Uterus (tissue), 4 donors: ENCODE measurements around the gene FNIP2. TPM values are rescaled to one million over a fixed set of nuclear protein-coding genes. Genes with fewer than 3 reads are reported as not detected.

Source experiments
- DNase-seq, 2 donors: peaks; one replicate each; pipeline ENCODE4 v3.0.0-alpha.2; 2019 to 2020
- H3K27ac ChIP-seq, 2 donors: fragments of 200-600 bp; sonication (generic); 1 replicate in 1 of 2; 2 replicates in 1 of 2; pipeline ENCODE4 v1.5.1; 2016 to 2018
- H3K27me3 ChIP-seq, 2 donors: fragments of 200-600 bp; sonication (generic); one replicate each; pipeline ENCODE4 v1.5.1; 2018 to 2019; ENCODE audit warnings: control low read depth in 1 of 2
- H3K36me3 ChIP-seq, 2 donors: fragments of 200-600 bp; sonication (generic); one replicate each; pipeline ENCODE4 v1.5.1; 2019; ENCODE audit warnings: control low read depth in 1 of 2
- H3K4me1 ChIP-seq, 2 donors: fragments of 200-600 bp; sonication (generic); one replicate each; pipeline ENCODE4 v1.5.1; 2018 to 2019; ENCODE audit warnings: control low read depth in 1 of 2
- H3K4me3 ChIP-seq, 2 donors: fragments of 200-600 bp; sonication (generic); 1 replicate in 1 of 2; 2 replicates in 1 of 2; pipeline ENCODE4 v1.5.1; 2018 to 2019; ENCODE audit warnings: mild to moderate bottlenecking in 1 of 2
- H3K9me3 ChIP-seq, 2 donors: fragments of 200-600 bp; sonication (generic); one replicate each; pipeline ENCODE4 v1.5.1; 2019; ENCODE audit warnings: control low read depth in 1 of 2
- CTCF ChIP-seq, 4 experiments: fragments of 200-600 bp in 2 of 4; fragments of 450-650 bp in 2 of 4; sonication (generic) in 2 of 4; IDR thresholded peaks; one replicate each; pipeline ENCODE4 v1.5.1; 2016 to 2019; ENCODE audit warnings: antibody characterized with exemption in 4 of 4, mild to moderate bottlenecking in 2 of 4, moderate library complexity in 1 of 4
- POLR2A ChIP-seq, 2 donors: fragments of 450-650 bp; IDR thresholded peaks; one replicate each; pipeline ENCODE4 v1.6.1; 2016; ENCODE audit warnings: antibody characterized with exemption in 2 of 2, mild to moderate bottlenecking in 1 of 2, moderate library complexity in 1 of 2
- intact Hi-C: fragments of 100-400 bp; cut with DNase I; formaldehyde crosslinking; loops from one replicate; pipeline ENCODE4 v1.15.1; 2023; ENCODE audit warnings: low total_unique reads
- total RNA-seq, 4 donors: library from RNA; depleted of rRNA in 3 of 4; stranded (reverse); fragments of >200 nt in 3 of 4; gene quantifications; one replicate each; pipeline versions ENCODE4 v1.1.0 to v1.2.4, GENCODE V29; 2014 to 2023
- donor health status: DM: yes; HTN: yes; CAD: no.

Gene FNIP2
- total RNA-seq, 4 donors from 2014 or later = 8.5 to 61.9 (median 29.6) TPM

DNA sequence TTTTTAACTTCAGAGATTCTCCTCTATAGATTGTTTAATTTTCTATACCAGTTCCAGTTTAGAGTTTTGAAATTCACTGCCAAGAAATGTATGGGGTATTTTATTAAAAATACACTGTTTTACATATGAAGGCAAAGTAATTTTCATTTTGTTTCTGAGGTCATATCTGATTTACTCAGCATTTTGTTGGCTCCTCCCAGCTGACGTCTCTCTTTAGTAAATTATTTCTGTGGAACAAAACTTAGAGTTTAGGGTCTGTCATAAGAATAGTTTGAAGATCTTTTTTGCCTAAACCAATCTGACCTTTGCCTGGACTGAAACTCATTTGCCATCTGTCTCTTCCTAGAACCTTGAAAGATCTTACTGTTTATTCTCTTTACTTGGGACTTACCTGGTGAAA is 16.9 kb downstream of the FNIP2 start:
- H3K27me3 ChIP-seq = no peaks in the 10 kb centered on the region
- TF ChIP-seq POLR2A (IDR thresholded peaks at IDR 0.05) (no peak), CTCF (IDR thresholded peaks at IDR 0.05) (no peak)
- intact Hi-C loops = no loop called here
- H3K27ac ChIP-seq = peak overlapping the region; percentile 10 to 72
- no peak for DNase-seq
- no peak overlapping the region for H3K4me3 ChIP-seq
- no peaks in the 10 kb centered on the region for H3K36me3 ChIP-seq
- no peaks in the 10 kb centered on the region for H3K9me3 ChIP-seq
- peaks cover 0 to 5% of the 10 kb centered on the region in 2 donors for H3K4me1 ChIP-seq

DNA sequence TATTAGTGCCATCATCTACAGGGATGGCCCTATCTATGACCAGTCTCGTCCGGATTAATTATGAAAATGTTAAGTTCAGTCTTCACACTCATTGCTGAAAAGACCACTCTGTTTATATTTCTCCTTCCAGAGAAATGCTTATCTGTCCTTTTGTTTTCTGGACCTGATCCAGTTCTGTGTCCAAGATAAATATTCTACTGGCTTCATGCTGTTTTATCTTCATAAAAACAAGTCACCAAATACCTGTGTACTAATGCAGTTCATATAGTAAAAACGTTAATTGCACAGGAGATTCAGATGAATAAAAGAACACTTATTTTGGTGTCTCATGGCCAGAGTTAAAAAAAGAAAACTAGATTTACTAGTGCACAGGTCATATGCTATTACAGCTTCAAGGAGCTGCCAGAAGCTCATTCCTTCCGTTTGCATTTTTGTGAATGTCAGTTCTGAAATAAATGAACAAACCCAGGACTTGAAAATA is 17.3 kb downstream of the FNIP2 start:
- no peak for TF ChIP-seq POLR2A (IDR thresholded peaks at IDR 0.05)
- no peak for TF ChIP-seq CTCF (IDR thresholded peaks at IDR 0.05)
- Histone ChIP-seq H3K27ac (peak overlapping the region; percentile 10 to 72), H3K36me3 (no peaks in the 10 kb centered on the region), H3K27me3 (no peaks in the 10 kb centered on the region), H3K4me1 (peaks cover 0 to 5% of the 10 kb centered on the region in 2 donors), H3K9me3 (no peaks in the 10 kb centered on the region), H3K4me3 (no peak overlapping the region)
- DNase-seq = no peak
- intact Hi-C loops = no loop called here

DNA sequence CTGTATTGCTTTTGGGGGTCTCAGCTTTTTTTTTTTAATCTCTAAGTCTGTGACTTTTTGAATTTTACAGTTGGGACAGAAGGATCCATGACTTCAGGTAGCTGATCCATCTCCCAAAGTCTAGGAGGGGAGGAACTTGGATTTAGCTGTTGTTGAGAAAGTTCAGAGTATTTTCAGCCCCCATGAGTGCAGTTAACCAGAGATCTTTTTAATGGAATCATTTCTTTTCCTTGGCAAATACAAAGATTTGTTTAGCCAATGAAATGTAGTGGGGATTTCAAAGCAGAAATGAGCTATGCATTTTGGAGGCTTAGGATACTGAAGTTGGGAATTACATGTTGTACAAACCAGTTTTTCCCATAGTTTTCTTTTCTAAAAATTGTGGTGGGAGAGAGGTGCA is 18.1 kb downstream of the FNIP2 start:
- intact Hi-C loops = no loop called here
- Histone ChIP-seq H3K27me3 (no peaks in the 10 kb centered on the region), H3K9me3 (no peaks in the 10 kb centered on the region), H3K4me3 (no peak overlapping the region), H3K27ac (peak overlapping the region; percentile 10 to 72), H3K36me3 (no peaks in the 10 kb centered on the region), H3K4me1 (peaks cover 0 to 5% of the 10 kb centered on the region in 2 donors)
- no peak for TF ChIP-seq POLR2A (IDR thresholded peaks at IDR 0.05)
- TF ChIP-seq CTCF (IDR thresholded peaks at IDR 0.05) = no peak
- no peak for DNase-seq

DNA sequence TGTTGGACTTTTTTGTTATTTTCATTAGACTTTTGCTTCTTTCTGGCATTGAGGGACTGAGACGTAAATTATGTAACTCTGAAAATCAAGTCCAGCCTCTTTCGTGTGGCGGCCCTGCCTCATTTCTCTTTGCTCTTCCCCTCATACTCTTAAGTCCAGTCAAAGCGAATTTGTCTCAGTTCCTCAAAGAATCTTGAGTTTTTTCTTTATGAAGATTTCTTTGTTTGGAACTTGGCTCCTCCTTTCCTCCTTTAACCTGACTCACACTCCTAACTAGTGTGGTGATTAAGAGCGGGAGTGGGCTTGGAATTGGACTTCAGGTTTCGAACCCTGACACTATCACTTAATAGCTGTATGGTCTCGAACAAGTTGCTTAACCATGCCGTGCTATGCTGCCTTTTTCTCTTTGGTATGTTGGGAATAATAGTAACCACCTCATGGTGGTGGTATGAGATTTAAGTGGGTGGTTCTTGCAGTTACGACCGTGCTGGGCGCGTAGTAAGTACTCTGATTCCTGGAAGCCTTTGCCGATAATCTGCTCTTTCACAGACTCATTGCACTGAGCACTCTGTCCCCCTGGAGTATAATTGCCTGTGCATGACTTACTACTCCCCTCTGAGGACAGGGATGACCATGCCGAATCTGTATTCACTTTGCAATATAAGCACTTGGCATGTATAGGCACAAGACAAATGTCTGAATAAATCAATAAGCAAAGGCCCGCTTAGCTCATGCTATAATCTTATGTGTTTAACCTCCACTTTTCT is 19.1 kb downstream of the FNIP2 start:
- no peak for DNase-seq
- Histone ChIP-seq H3K9me3 (no peaks in the 10 kb centered on the region), H3K27me3 (no peaks in the 10 kb centered on the region), H3K4me3 (no peak overlapping the region), H3K27ac (peak overlapping the region in 1 of 2 donors; percentile 20), H3K36me3 (no peaks in the 10 kb centered on the region), H3K4me1 (peaks cover 0 to 5% of the 10 kb centered on the region in 2 donors)
- no peak for TF ChIP-seq POLR2A (IDR thresholded peaks at IDR 0.05)
- no peak for TF ChIP-seq CTCF (IDR thresholded peaks at IDR 0.05)
- intact Hi-C loops = no loop called here

DNA sequence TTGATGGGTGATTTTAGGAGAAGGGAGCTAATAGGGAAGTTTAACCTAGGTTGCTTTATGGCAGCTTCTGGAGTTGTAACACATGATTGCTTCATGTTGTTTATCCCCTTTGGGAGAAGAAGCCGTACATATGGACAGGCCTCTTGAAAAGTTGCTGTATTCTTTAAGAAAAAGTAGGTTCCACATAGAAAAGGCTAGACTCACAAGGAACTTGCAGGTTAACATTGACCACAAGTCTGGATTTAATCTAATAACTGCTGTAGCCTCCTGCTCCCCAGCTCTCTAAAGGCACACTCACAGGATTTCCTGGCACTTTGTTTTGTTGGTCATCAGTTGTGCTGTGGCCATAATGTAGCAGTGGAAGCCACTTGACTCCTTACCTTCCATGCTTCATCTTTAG is 19.7 kb downstream of the FNIP2 start:
- no peak for TF ChIP-seq POLR2A (IDR thresholded peaks at IDR 0.05)
- no peak for TF ChIP-seq CTCF (IDR thresholded peaks at IDR 0.05)
- Histone ChIP-seq H3K4me3 (no peak overlapping the region), H3K27ac (no peak overlapping the region), H3K36me3 (no peaks in the 10 kb centered on the region), H3K27me3 (no peaks in the 10 kb centered on the region), H3K4me1 (peaks cover 0 to 4% of the 10 kb centered on the region in 2 donors), H3K9me3 (no peaks in the 10 kb centered on the region)
- no peak for DNase-seq
- intact Hi-C loops = no loop called here
